Heart left ventricle (tissue), 16 donors: ENCODE data around the gene RPP14. TPM values are rescaled to one million over a fixed set of nuclear protein-coding genes. Genes with fewer than 3 reads are reported as not detected.

Source experiments
- ATAC-seq, 4 donors: fragments of 200-7000 bp; cut with Tn5 transposase; one replicate each; pipeline ENCODE4 v1.9.1; 2020 to 2022; ENCODE audit warnings: moderate library complexity in 4 of 4, mild to moderate bottlenecking in 3 of 4, moderate number of reproducible peaks in 1 of 4
- DNase-seq, 5 donors: peaks; one replicate each; pipeline ENCODE4 v3.0.0-alpha.2; 2020
- H3K27ac ChIP-seq, 12 donors: fragments of 200-600 bp; sonication (generic) in 4 of 12; one replicate each; pipeline versions ENCODE4 v1.5.0 to v1.8.0; 2016 to 2022; ENCODE audit warnings: mild to moderate bottlenecking in 2 of 12
- H3K27me3 ChIP-seq, 9 donors: fragments of 200-600 bp; sonication (generic) in 2 of 9; one replicate each; pipeline versions ENCODE4 v1.5.1 to v1.8.0; 2016 to 2022; ENCODE audit warnings: mild to moderate bottlenecking in 3 of 9
- H3K36me3 ChIP-seq, 9 donors: fragments of 200-600 bp; sonication (generic) in 2 of 9; one replicate each; pipeline versions ENCODE4 v1.5.0 to v1.8.0; 2018 to 2022; ENCODE audit warnings: mild to moderate bottlenecking in 2 of 9
- H3K4me1 ChIP-seq, 12 donors: fragments of 200-600 bp; sonication (generic) in 4 of 12; one replicate each; pipeline versions ENCODE4 v1.5.0 to v1.8.0; 2016 to 2022; ENCODE audit warnings: mild to moderate bottlenecking in 3 of 12
- H3K4me3 ChIP-seq, 12 donors: fragments of 200-600 bp; sonication (generic) in 4 of 12; one replicate each; pipeline versions ENCODE4 v1.5.0 to v1.8.0; 2017 to 2022; ENCODE audit warnings: mild to moderate bottlenecking in 9 of 12, moderate library complexity in 4 of 12
- H3K9me3 ChIP-seq, 12 donors: fragments of 200-600 bp; sonication (generic) in 4 of 12; one replicate each; pipeline versions ENCODE4 v1.5.0 to v1.8.0; 2016 to 2022; ENCODE audit warnings: mild to moderate bottlenecking in 1 of 12
- POLR2A ChIP-seq, 2 donors: fragments of 450-650 bp; IDR thresholded peaks; one replicate each; pipeline ENCODE4 v1.6.1; 2017; ENCODE audit warnings: antibody characterized with exemption in 2 of 2, mild to moderate bottlenecking in 2 of 2, moderate library complexity in 2 of 2
- WGBS, 4 donors: extraction: QIAGEN DNeasy Blood & Tissue Kit in 2 of 4; methylation state at CpG; one replicate each; pipeline versions ENCODE4 v1.1.5 to v1.1.7; 2013 to 2018; 5-methylcytosine and 5-hydroxymethylcytosine counted together
- intact Hi-C, 10 donors: fragments of 100-400 bp; cut with DNase I; formaldehyde crosslinking; loops; one replicate each; pipeline versions ENCODE4 v1.11.1 to v1.14.2; 2022
- long read RNA-seq, 3 donors: library from polyadenylated mRNA; unstranded; transcript quantifications; one replicate each; pipeline ENCODE4 v2.0.0, GENCODE V29; 2020 to 2021
- polyA plus RNA-seq, 2 donors: library from polyadenylated mRNA; stranded (reverse); fragments of 200-250 nt; gene quantifications; one replicate each; pipeline ENCODE4 v1.2.3, GENCODE V29; 2013
- total RNA-seq, 9 donors: library from RNA; depleted of rRNA in 2 of 9; stranded (reverse); fragments of >200 nt in 2 of 9; fragmentation: NEBNext Ultra II Directional in 3 of 9; extraction: Animal tissue kit (Norgen Biotek cat#: 25700) in 3 of 9; gene quantifications; one replicate each; pipeline versions ENCODE4 v1.1.0 to v1.2.4, GENCODE V29; 2016 to 2023
- TF ChIP-seq, protein P1 (sequence below), 12 donors: fragments of 200-600 bp; sonication (generic) in 4 of 12; IDR thresholded peaks; one replicate each; pipeline versions ENCODE4 v1.5.0 to v1.8.0; 2018 to 2022; ENCODE audit warnings: antibody characterized with exemption in 12 of 12, mild to moderate bottlenecking in 5 of 12
- donor health status: ischemic (EF 13 %, LVEDD 7.1; RV severe dilation, severe dysfunction).
- donor health status: healthy with polysubstance abuse.
- donor health status: DM: no; HTN: yes; CAD: no.
- donor health status: DM: no; HTN: no; CAD: no.
- donor health status: ischemic (EF 25% LVEDD 6.9; RV normal size, moderate dysfunction).
- donor health status: ischemic (EF 25% LVEDD 5.7; RV mildly dilated, moderate dysfunction).
- donor health status: healthy.
- donor health status: DM: yes; HTN: yes; CAD: no.
- donor health status: ischemic (EF 35%, LVEDD 5.7; RV mildly dilated, moderate dysfunction).
- donor health status: nonischemic (EF 11% LVEDD 7.7; RV severe dilation, severe dysfunction).
- donor health status: DM: yes; HTN: yes; CAD: no.
- donor health status: PGD.
- donor health status: ischemic (EF 29% LVEDD 5.4; RV normal size, mild dysfunction).
- donor health status: nonischemic (EF 23%, LVEDD 6.1; RV moderate dilation, normal function).

Gene RPP14
- 10 to 100 TPM in 8 of 9 donors, 1 to 10 TPM in 1; 9.6 to 32.4 (median 24.0) TPM for total RNA-seq
- 10 to 100 TPM; 18.6 to 27.9 TPM for polyA plus RNA-seq
- long read RNA-seq, donor 1, full-length matches to known transcripts, result 37 of 44 reads
- long read RNA-seq, donor 1, partial matches to known transcripts, result 0 of 44 reads
- long read RNA-seq, donor 1, other reads (novel, unspliced or antisense), result 7 of 44 reads
- long read RNA-seq, donor 2, full-length matches to known transcripts, result 125 of 138 reads
- long read RNA-seq, donor 2, partial matches to known transcripts, result 3 of 138 reads
- long read RNA-seq, donor 2, other reads (novel, unspliced or antisense), result 10 of 138 reads
- long read RNA-seq, donor 3, full-length matches to known transcripts, result 17 of 23 reads
- long read RNA-seq, donor 3, partial matches to known transcripts, result 0 of 23 reads
- long read RNA-seq, donor 3, other reads (novel, unspliced or antisense), result 6 of 23 reads

DNA sequence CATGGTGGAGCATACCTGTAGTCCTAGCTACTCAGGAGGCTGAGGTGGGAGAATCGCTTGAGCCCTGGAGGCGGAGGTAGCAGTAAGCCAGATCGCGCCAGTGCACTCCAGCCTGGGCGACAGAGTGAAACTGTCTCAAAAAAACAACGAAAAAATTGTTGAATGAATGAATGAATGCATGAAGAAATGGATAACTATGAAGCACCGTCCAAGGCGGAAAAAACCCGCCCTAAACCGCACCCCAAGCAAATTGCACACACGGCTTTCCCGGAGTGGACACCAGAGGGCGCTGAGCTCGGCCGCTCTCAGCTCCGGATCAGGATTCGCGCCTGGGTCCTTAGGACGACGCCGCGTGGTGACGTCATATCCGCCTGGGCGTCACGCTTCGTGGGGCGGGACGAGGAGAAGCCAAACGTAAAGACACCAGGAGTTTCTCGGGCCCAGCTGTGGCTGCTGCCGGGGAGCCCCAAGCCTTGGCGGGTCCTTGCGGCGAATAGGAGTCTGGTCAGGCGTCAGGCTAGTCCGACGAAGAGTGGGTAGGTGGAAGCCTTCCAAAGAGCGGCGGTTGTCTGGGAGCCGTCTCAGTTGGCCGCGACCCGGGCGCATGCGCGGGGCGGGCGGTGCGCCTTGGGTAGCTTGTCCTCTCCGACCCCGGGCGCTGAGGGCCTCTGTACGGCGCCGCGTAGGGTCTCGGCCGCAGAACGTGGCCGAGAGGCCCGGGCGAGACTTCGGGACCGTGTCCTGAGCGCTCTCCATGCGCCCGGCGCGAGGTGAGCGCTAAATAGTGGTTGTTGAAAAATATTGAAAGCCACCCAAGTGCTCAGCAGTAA lies at the start of gene RPP14, which contains the start of gene HTD2:
RPP14 (plus strand) TSS at position 364 of the 830 bp plus-strand sequence. CDS start 4,085 bp downstream, outside the sequence.
HTD2 (plus strand) TSS at position 639 of the 830 bp plus-strand sequence. CDS start 11,094 bp downstream, outside the sequence.
- ATAC-seq (peak; percentile 94 to 97 (median 96)), DNase-seq (peak; percentile 98 to 100 (median 99))
- H3K9me3 ChIP-seq, result no peaks in the 10 kb centered on the region
- peaks cover 5 to 36% (median 26%) of the 10 kb centered on the region in 12 donors for H3K4me1 ChIP-seq
- peak within 1 kb of the TSS; percentile 90 to 99 (median 96) for H3K27ac ChIP-seq
- H3K27me3 ChIP-seq, result peaks cover 0 to 5% (median 0%) of the 10 kb centered on the region in 9 donors
- H3K36me3 ChIP-seq, result peaks cover 0 to 26% (median 12%) of the 10 kb centered on the region in 9 donors
- peak within 1 kb of the TSS; percentile 80 to 97 (median 86) for H3K4me3 ChIP-seq
- 4 to 6% (median 4%) methylated on average over 43 to 71 of the region's 71 CpGs for WGBS, 4 donors
- intact Hi-C loops, result loop anchor here in 7 of 10 donors (2.0 to 10.0 kb wide), 8 partner anchors 69 to 329 kb away; partner anchors contain the start of genes KCTD6 (in 5 of the 7), ABHD6 (in 2 of the 7) and FLNB (in 2 of the 7)
- peak in 1 of 2 donors; percentile 76 for TF ChIP-seq POLR2A (IDR thresholded peaks at IDR 0.05)
- TF ChIP-seq, protein P1, sequence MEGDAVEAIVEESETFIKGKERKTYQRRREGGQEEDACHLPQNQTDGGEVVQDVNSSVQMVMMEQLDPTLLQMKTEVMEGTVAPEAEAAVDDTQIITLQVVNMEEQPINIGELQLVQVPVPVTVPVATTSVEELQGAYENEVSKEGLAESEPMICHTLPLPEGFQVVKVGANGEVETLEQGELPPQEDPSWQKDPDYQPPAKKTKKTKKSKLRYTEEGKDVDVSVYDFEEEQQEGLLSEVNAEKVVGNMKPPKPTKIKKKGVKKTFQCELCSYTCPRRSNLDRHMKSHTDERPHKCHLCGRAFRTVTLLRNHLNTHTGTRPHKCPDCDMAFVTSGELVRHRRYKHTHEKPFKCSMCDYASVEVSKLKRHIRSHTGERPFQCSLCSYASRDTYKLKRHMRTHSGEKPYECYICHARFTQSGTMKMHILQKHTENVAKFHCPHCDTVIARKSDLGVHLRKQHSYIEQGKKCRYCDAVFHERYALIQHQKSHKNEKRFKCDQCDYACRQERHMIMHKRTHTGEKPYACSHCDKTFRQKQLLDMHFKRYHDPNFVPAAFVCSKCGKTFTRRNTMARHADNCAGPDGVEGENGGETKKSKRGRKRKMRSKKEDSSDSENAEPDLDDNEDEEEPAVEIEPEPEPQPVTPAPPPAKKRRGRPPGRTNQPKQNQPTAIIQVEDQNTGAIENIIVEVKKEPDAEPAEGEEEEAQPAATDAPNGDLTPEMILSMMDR (IDR thresholded peaks at IDR 0.05), result peak; percentile 95 to 99 (median 96)

DNA sequence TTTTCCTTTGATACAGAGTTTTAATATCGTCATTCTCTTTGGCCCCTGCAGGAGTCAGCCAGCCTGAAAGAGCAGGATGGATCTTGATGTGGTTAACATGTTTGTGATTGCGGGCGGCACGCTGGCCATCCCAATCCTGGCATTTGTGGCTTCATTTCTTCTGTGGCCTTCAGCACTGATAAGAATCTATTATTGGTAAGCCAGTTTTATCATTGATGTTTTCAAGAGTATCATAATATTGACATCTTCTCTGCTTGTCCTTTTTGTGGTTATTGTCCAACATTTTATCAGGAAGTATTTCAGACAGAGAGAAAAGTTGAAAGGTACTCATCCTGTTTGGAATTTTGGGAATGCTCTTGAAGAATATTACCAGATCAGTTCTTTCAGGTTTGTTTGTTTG lies 49.5 kb upstream of the RPP14 start:
- no peak for ATAC-seq
- WGBS, 4 donors, result 94 to 97% (median 97%) methylated on average over 4 of the region's 4 CpGs
- H3K36me3 ChIP-seq, result peaks cover 0 to 47% (median 29%) of the 10 kb centered on the region in 9 donors

DNA sequence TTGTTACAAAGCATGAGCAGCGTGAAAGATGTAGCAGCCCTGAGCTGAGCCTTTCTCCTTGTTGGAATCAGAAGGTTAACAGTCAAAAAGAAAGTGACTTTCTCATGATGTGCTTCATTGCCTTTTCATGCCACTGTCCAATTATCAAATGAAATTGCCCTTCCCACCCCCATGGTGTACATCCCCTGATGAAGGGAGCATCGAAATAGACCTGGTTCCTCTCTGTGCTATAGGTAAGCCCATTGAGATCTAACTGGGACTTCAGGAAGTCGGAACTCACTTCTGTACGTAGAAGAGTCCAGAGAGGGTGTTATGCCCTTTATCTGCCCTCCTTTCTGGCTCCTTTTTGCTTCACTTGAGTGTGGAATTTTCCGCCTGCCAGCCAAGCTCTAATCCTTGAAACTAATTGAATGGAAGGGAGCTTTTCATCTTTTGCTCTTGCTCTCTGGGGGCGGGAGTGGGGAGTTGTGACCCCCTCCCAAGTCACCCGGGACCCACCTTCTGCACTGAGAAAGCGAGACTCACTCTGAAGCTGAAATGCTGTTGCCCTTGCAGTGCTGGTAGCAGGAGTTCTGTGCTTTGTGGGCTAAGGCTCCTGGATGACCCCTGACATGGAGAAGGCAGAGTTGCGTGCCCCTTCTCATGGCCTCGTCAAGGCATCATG lies 47.5 kb upstream of the RPP14 start:
- no peaks in the 10 kb centered on the region for H3K4me1 ChIP-seq
- TF ChIP-seq POLR2A (IDR thresholded peaks at IDR 0.05), result no peak
- TF ChIP-seq, protein P1 (IDR thresholded peaks at IDR 0.05), result no peak
- no peaks in the 10 kb centered on the region for H3K27me3 ChIP-seq
- WGBS, 4 donors, result 92 to 94% (median 92%) methylated on average over 10 of the region's 10 CpGs
- no peak overlapping the region for H3K27ac ChIP-seq
- H3K36me3 ChIP-seq, result peaks cover 0 to 47% (median 29%) of the 10 kb centered on the region in 9 donors
- ATAC-seq (no peak), DNase-seq (no peak)
- H3K9me3 ChIP-seq, result no peaks in the 10 kb centered on the region
- intact Hi-C loops, result no loop called here
- H3K4me3 ChIP-seq, result no peak overlapping the region

More for the DNA sequence above, 49.5 kb upstream of the RPP14 start:
- DNase-seq, result no peak
- no peaks in the 10 kb centered on the region for H3K27me3 ChIP-seq
- TF ChIP-seq, protein P1 (IDR thresholded peaks at IDR 0.05), result no peak
- no peak for TF ChIP-seq POLR2A (IDR thresholded peaks at IDR 0.05)
- intact Hi-C loops, result no loop called here
- H3K27ac ChIP-seq, result no peak overlapping the region
- H3K9me3 ChIP-seq, result no peaks in the 10 kb centered on the region
- no peak overlapping the region for H3K4me3 ChIP-seq
- H3K4me1 ChIP-seq, result no peaks in the 10 kb centered on the region
